ENCODE results near the gene SIRT4. TPM values are rescaled to one million over a fixed set of nuclear protein-coding genes. Genes with fewer than 3 reads are reported as not detected.
A peak's percentile ranks its signal among the peaks of the same experiment; 100 is the strongest.

SIRT4 gene
- total RNA-seq, 1 experiment from 2014 or later, result 2.1 TPM

DNA sequence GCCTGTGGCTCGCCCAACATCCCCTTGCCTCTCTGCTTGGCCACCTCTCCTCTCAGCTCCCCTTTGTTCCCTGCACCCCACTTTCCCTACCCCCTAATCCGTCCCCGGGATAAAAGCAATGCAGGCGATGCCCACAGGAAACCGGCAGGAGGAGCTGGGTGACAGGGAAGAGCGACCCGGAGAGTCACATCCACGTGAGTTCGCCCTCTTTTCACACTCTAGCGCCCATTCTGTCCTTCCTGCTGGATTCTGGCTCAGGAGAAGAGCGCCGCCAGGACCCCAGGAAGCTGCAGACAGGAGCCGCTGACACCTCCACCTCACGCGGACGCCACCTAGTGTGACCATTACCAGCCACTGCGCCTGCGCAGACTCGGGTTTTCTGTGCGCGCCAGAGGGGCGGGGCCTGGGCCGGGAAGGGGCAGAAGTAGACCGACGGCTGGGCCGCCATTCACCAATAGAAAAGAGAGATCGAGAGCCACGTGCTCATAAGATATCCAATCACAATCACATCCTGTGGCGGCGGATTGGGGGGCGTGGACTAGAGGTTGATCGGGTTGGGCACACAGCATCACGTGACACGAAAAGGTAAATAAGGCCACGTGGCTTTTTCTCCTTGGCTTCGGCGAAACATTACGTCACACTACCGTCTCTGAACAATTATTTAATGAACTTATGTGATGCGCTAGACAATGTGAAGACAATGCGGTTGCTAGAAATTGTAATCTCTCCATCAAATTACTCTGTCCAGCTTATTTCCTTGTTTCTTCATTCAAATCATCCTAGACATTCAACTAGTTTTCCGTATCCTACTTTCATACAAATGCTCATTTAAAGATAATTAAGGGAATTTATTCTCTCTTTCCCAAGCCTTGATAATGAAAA is 15.3 kb downstream of the SIRT4 start:
- H3K9me3 Mint-ChIP-seq, result no peaks in the 10 kb centered on the region
- H3K23me2 ChIP-seq (ENCODE audit: insufficient read length, low read depth, low read length, poor library complexity, severe bottlenecking), result peaks cover 3% of the 10 kb centered on the region
- H2BK120ac ChIP-seq (ENCODE audit: low read depth, low read length, poor library complexity, severe bottlenecking), result no peak overlapping the region
- TF ChIP-seq CTCF (conservative IDR thresholded peaks at IDR 0.05), result peak; percentile 59
- no peaks in the 10 kb centered on the region for H3K36me3 Mint-ChIP-seq (ENCODE audit: insufficient read depth in 1 of 3, low read depth in 3 of 3)
- H3T11ph ChIP-seq (ENCODE audit: low read length), result no peak overlapping the region
- H3K4me1 Mint-ChIP-seq, result peaks cover 10 to 11% of the 10 kb centered on the region in 2 experiments
- H3K27ac Mint-ChIP-seq, result peak overlapping the region; percentile 84 to 97 (median 97); a peak in 6 of 7 replicates
- peaks cover 12% of the 10 kb centered on the region for H3K27me3 Mint-ChIP-seq (ENCODE audit: low read depth)
- H3K9ac ChIP-seq (ENCODE audit: extremely low read depth, insufficient read length, low read length), result peak overlapping the region; percentile 30
- H2AK5ac ChIP-seq (ENCODE audit: insufficient read length, low read length), result no peak overlapping the region
- no peak overlapping the region for H2BK5ac ChIP-seq (ENCODE audit: insufficient read length, low read length)
- H3K79me2 ChIP-seq (ENCODE audit: insufficient read depth, low read length), result no peaks in the 10 kb centered on the region
- H4K91ac ChIP-seq (ENCODE audit: insufficient read length, low read depth, low read length), result no peak overlapping the region
- H3K4me3 Mint-ChIP-seq, result peak overlapping the region; percentile 74 to 86
- no peaks in the 10 kb centered on the region for H3K27me3 ChIP-seq (ENCODE audit: insufficient read depth, low read length)
- no peak overlapping the region for H2BK15ac ChIP-seq (ENCODE audit: low read depth, low read length)
- peak overlapping the region; percentile 4; the same call in 1 of the 2 replicates for H3K14ac ChIP-seq (ENCODE audit: insufficient read depth, low read length)
- H4K20me1 ChIP-seq (ENCODE audit: control insufficient read depth, insufficient read depth, insufficient read length), result no peaks in the 10 kb centered on the region
- no peak overlapping the region for H3K27ac ChIP-seq (ENCODE audit: insufficient read length, low read depth, low read length)
- no peaks in the 10 kb centered on the region for H3K9me3 ChIP-seq (ENCODE audit: control insufficient read depth, low read depth, low read length)
- no CpG with 5 or more reads among the region's 42 CpGs for WGBS (ENCODE audit: extremely low coverage, insufficient read length, low lambda C conversion rate)
- no peak overlapping the region for H3K4ac ChIP-seq (ENCODE audit: low read depth, low read length)
- H3K79me1 ChIP-seq (ENCODE audit: insufficient read depth, low read depth, low read length, poor library complexity, severe bottlenecking), result no peaks in the 10 kb centered on the region
- H2BK12ac ChIP-seq (ENCODE audit: insufficient read length, low read depth, low read length), result no peak overlapping the region
- H3K23ac ChIP-seq (ENCODE audit: insufficient read length, low read depth, low read length), result no peak overlapping the region
- no peak overlapping the region for H4K5ac ChIP-seq (ENCODE audit: insufficient read length, low read depth, low read length)
- no peaks in the 10 kb centered on the region for H3K4me1 ChIP-seq (ENCODE audit: insufficient read depth, low read length)
- H4K8ac ChIP-seq (replicated peaks; ENCODE audit: insufficient read length, low read depth, low read length), result no peak overlapping the region
- no peak overlapping the region for H2BK20ac ChIP-seq (ENCODE audit: low read depth, low read length, poor library complexity, severe bottlenecking)
- H3K4me2 ChIP-seq (ENCODE audit: insufficient read depth, insufficient read length, low read length), result peak overlapping the region; percentile 66
- no peak overlapping the region for H2AFZ ChIP-seq (ENCODE audit: low read length)
- peak; percentile 100 for DNase-seq
- H3K18ac ChIP-seq (ENCODE audit: insufficient read length, low read depth, low read length), result no peak overlapping the region
- no peak overlapping the region for H3K56ac ChIP-seq (ENCODE audit: insufficient read length, low read depth, low read length)

Data from H9 (cell line).